Loucy (cell line): Measurements from ENCODE around the gene VTN.
A peak's percentile ranks its signal among the peaks of the same experiment; 100 is the strongest.

Experiments used
- H2AFZ ChIP-seq: fragments of 200-600 bp; sonication (generic); 2 replicates; pipeline ENCODE4 v1.6.0; 2016; ENCODE audit warnings: antibody characterized with exemption, mild to moderate bottlenecking, low read length, moderate library complexity
- H3F3A ChIP-seq: fragments of 200-600 bp; 2 replicates; pipeline ENCODE4 v1.6.0; 2016; ENCODE audit warnings: antibody characterized with exemption, low read depth, mild to moderate bottlenecking
- H3K27me3 ChIP-seq: fragments of 200-600 bp; sonication (generic); 2 replicates; pipeline ENCODE4 v1.6.1; 2014; ENCODE audit warnings: low read length, mild to moderate bottlenecking; ENCODE audit not compliant: insufficient read depth, poor library complexity, severe bottlenecking
- H3K36me3 ChIP-seq: fragments of 200-600 bp; sonication (generic); 2 replicates; pipeline ENCODE4 v1.6.1; 2016; ENCODE audit warnings: low read length; ENCODE audit not compliant: insufficient read depth
- H3K4me1 ChIP-seq: fragments of 200-600 bp; sonication (generic); 2 replicates; pipeline ENCODE4 v1.5.1; 2014; ENCODE audit warnings: low read length, mild to moderate bottlenecking; ENCODE audit not compliant: insufficient read depth, poor library complexity, severe bottlenecking
- H3K4me2 ChIP-seq: fragments of 200-600 bp; sonication (generic); 2 replicates; pipeline ENCODE4 v1.6.0; 2014; ENCODE audit warnings: antibody characterized with exemption, low read length, low read depth, mild to moderate bottlenecking; ENCODE audit not compliant: poor library complexity, severe bottlenecking
- H3K4me3 ChIP-seq: fragments of 200-600 bp; sonication (generic); 2 replicates; pipeline ENCODE4 v1.5.1; 2014; ENCODE audit warnings: low read length, mild to moderate bottlenecking, mixed read lengths; ENCODE audit not compliant: poor library complexity, severe bottlenecking
- H3K79me2 ChIP-seq: fragments of 200-600 bp; sonication (generic); 2 replicates; pipeline ENCODE4 v1.6.1; 2014; ENCODE audit warnings: low read length; ENCODE audit not compliant: insufficient read depth
- H3K9ac ChIP-seq: fragments of 200-600 bp; sonication (generic); 2 replicates; pipeline ENCODE4 v1.6.0; 2014; ENCODE audit warnings: mild to moderate bottlenecking, low read depth, low read length, moderate library complexity; ENCODE audit not compliant: poor library complexity, severe bottlenecking
- H3K9me2 ChIP-seq: fragments of 200-600 bp; sonication (generic); replicated peaks from 2 replicates; pipeline ENCODE4 v1.6.1; 2016; ENCODE audit warnings: low read depth, low read length, mixed read lengths
- H3K9me3 ChIP-seq: fragments of 200-600 bp; sonication (generic); 2 replicates; pipeline ENCODE4 v1.6.1; 2014; ENCODE audit warnings: mild to moderate bottlenecking, antibody characterized with exemption, low read length, low read depth; ENCODE audit not compliant: insufficient read depth
- H4K20me1 ChIP-seq: fragments of 200-600 bp; sonication (generic); 2 replicates; pipeline ENCODE4 v1.6.0; 2014; ENCODE audit warnings: antibody characterized with exemption, low read length, mild to moderate bottlenecking; ENCODE audit not compliant: insufficient read depth, poor library complexity, severe bottlenecking
- CTCF ChIP-seq: fragments of 200-600 bp; sonication (generic); conservative IDR thresholded peaks from 2 replicates; pipeline ENCODE4 v1.5.1; 2014; ENCODE audit warnings: mild to moderate bottlenecking, antibody characterized with exemption, low read length
- EZH2phosphoT487 ChIP-seq: fragments of 200-600 bp; IDR thresholded peaks from 2 replicates; pipeline ENCODE4 v1.6.1; 2018; ENCODE audit warnings: antibody characterized with exemption, mild to moderate bottlenecking, moderate library complexity, borderline replicate concordance

Gene VTN

GRCh38 chr17:28319598-28319935 lies 50.5 kb downstream of the VTN start:
- Histone ChIP-seq H3K79me2 (peaks cover 70% of the 10 kb centered on the region), H2AFZ (peak overlapping the region; percentile 87)
- TF ChIP-seq CTCF (no peak), EZH2phosphoT487 (no peak)

GRCh38 chr17:28318759-28319597 lies 51.1 kb downstream of the VTN start, which contains the start of gene TMEM97:
Gene TMEM97 (plus strand): TSS chr17:28319200. CDS start chr17:28319240, 40 bp downstream.
- H3K9me3 ChIP-seq, result no peaks in the 10 kb centered on the region
- peak within 1 kb of the TSS; percentile 87 for H2AFZ ChIP-seq
- TF ChIP-seq EZH2phosphoT487, result no peak
- TF ChIP-seq CTCF, result 0 out of 2 replicates have a peak, but pooled peaks have one; percentile 19
- peaks cover 64% of the 10 kb centered on the region for H3K79me2 ChIP-seq
- H3K4me2 ChIP-seq, result peak within 1 kb of the TSS; percentile 97
- peak within 1 kb of the TSS; percentile 98 for H3K9ac ChIP-seq
- no peaks in the 10 kb centered on the region for H3K27me3 ChIP-seq
- H4K20me1 ChIP-seq, result peaks cover 45% of the 10 kb centered on the region
- peaks cover 3% of the 10 kb centered on the region for H3F3A ChIP-seq
- H3K36me3 ChIP-seq, result no peaks in the 10 kb centered on the region
- peak within 1 kb of the TSS; percentile 98 for H3K4me3 ChIP-seq
- no peaks in the 10 kb centered on the region for H3K9me2 ChIP-seq
- H3K4me1 ChIP-seq, result peaks cover 51% of the 10 kb centered on the region

More at GRCh38 chr17:28319598-28319935, 50.5 kb downstream of the VTN start:
- Histone ChIP-seq H3K9ac (peak overlapping the region; percentile 98), H3K4me1 (peaks cover 57% of the 10 kb centered on the region), H3K9me3 (no peaks in the 10 kb centered on the region), H3K36me3 (no peaks in the 10 kb centered on the region), H3K4me3 (peak overlapping the region; percentile 98), H3F3A (peaks cover 3% of the 10 kb centered on the region), H3K27me3 (no peaks in the 10 kb centered on the region), H4K20me1 (peaks cover 51% of the 10 kb centered on the region), H3K4me2 (peak overlapping the region; percentile 97), H3K9me2 (no peaks in the 10 kb centered on the region)

GRCh38 chr17:28317966-28318758 lies 51.9 kb downstream of the VTN start:
- no peaks in the 10 kb centered on the region for H3K27me3 ChIP-seq
- H3K9me2 ChIP-seq, result no peaks in the 10 kb centered on the region
- peaks cover 39% of the 10 kb centered on the region for H4K20me1 ChIP-seq
- H3K4me2 ChIP-seq, result peak overlapping the region; percentile 97
- peak overlapping the region; percentile 98 for H3K4me3 ChIP-seq
- TF ChIP-seq CTCF (no peak), EZH2phosphoT487 (no peak)
- peaks cover 56% of the 10 kb centered on the region for H3K79me2 ChIP-seq
- peaks cover 51% of the 10 kb centered on the region for H3K4me1 ChIP-seq
- H3K36me3 ChIP-seq, result no peaks in the 10 kb centered on the region
- H2AFZ ChIP-seq, result peak overlapping the region; percentile 47
- H3K9me3 ChIP-seq, result no peaks in the 10 kb centered on the region
- H3F3A ChIP-seq, result peaks cover 3% of the 10 kb centered on the region
- peak overlapping the region; percentile 98 for H3K9ac ChIP-seq
